Heart right ventricle (tissue), 16 donors: ENCODE data around the gene ANKRD22. TPM values are rescaled to one million over a fixed set of nuclear protein-coding genes. Genes with fewer than 3 reads are reported as not detected.

ENCODE experiments used
- ATAC-seq, 8 donors: fragments of 200-7000 bp; cut with Tn5 transposase; one replicate each; pipeline ENCODE4 v1.9.1; 2020; ENCODE audit warnings: mild to moderate bottlenecking in 8 of 8, moderate library complexity in 8 of 8, moderate number of reproducible peaks in 1 of 8
- DNase-seq, 2 donors: peaks; one replicate each; pipeline ENCODE4 v3.0.0-alpha.2; 2020
- H3K27ac ChIP-seq, 10 donors: fragments of 200-600 bp; sonication (generic) in 2 of 10; one replicate each; pipeline versions ENCODE4 v1.5.0 to v1.8.0; 2020 to 2022; ENCODE audit warnings: mild to moderate bottlenecking in 3 of 10
- H3K27me3 ChIP-seq, 7 donors: fragments of 200-600 bp; one replicate each; pipeline ENCODE4 v1.8.0; 2021 to 2022; ENCODE audit warnings: mild to moderate bottlenecking in 2 of 7
- H3K36me3 ChIP-seq, 9 donors: fragments of 200-600 bp; sonication (generic) in 1 of 9; one replicate each; pipeline versions ENCODE4 v1.5.0 to v1.8.0; 2020 to 2022; ENCODE audit warnings: mild to moderate bottlenecking in 2 of 9
- H3K4me1 ChIP-seq, 9 donors: fragments of 200-600 bp; sonication (generic) in 1 of 9; one replicate each; pipeline versions ENCODE4 v1.5.0 to v1.8.0; 2020 to 2022; ENCODE audit warnings: mild to moderate bottlenecking in 4 of 9
- H3K4me3 ChIP-seq, 10 donors: fragments of 200-600 bp; sonication (generic) in 2 of 10; one replicate each; pipeline versions ENCODE4 v1.5.0 to v1.8.0; 2020 to 2022; ENCODE audit warnings: mild to moderate bottlenecking in 7 of 10, moderate library complexity in 2 of 10
- H3K9me3 ChIP-seq, 11 donors: fragments of 200-600 bp in 10 of 11; sonication (generic) in 2 of 11; one replicate each; pipeline versions ENCODE4 v1.5.0 to v1.8.0; 2013 to 2022; ENCODE audit warnings: mild to moderate bottlenecking in 2 of 11, control low read depth in 1 of 11, moderate library complexity in 1 of 11
- WGBS, 2 donors: extraction: QIAGEN DNeasy Blood & Tissue Kit; methylation state at CpG; one replicate each; pipeline ENCODE4 v1.1.7; 2013; ENCODE audit warnings: inconsistent platforms in 1 of 2; 5-methylcytosine and 5-hydroxymethylcytosine counted together
- intact Hi-C, 10 donors: fragments of 100-400 bp; cut with DNase I; formaldehyde crosslinking; loops; one replicate each; pipeline versions ENCODE4 v1.11.1 to v1.14.2; 2022
- polyA plus RNA-seq, 2 donors: library from polyadenylated mRNA; stranded (reverse); fragments of 200-250 nt; gene quantifications; one replicate each; pipeline ENCODE4 v1.2.3, GENCODE V29; 2013
- total RNA-seq, 10 donors: library from RNA; stranded (reverse); fragmentation: NEBNext Ultra II Directional in 3 of 10; extraction: Animal tissue kit (Norgen Biotek cat#: 25700) in 3 of 10; gene quantifications; one replicate each; pipeline versions ENCODE4 v1.2.1 to v1.2.4, GENCODE V29; 2021 to 2023
- TF ChIP-seq, protein P1 (sequence below), 9 donors: fragments of 200-600 bp; sonication (generic) in 2 of 9; IDR thresholded peaks; one replicate each; pipeline versions ENCODE4 v1.5.0 to v1.8.0; 2021 to 2022; ENCODE audit warnings: antibody characterized with exemption in 9 of 9, mild to moderate bottlenecking in 5 of 9, moderate library complexity in 1 of 9
- donor health status: Arrhythmogenic right ventricular cardiomyopathy.
- donor health status: ischemic (EF 13 %, LVEDD 7.1; RV severe dilation, severe dysfunction).
- donor health status: healthy with polysubstance abuse.
- donor health status: DM: no; HTN: yes; CAD: no.
- donor health status: DM: no; HTN: no; CAD: no.
- donor health status: ischemic (EF 25% LVEDD 6.9; RV normal size, moderate dysfunction).
- donor health status: ischemic (EF 25% LVEDD 5.7; RV mildly dilated, moderate dysfunction).
- donor health status: healthy.
- donor health status: DM: yes; HTN: yes; CAD: no.
- donor health status: Ischemic cardiomyopathy.
- donor health status: ischemic (EF 35%, LVEDD 5.7; RV mildly dilated, moderate dysfunction).
- donor health status: nonischemic (EF 11% LVEDD 7.7; RV severe dilation, severe dysfunction).
- donor health status: DM: yes; HTN: yes; CAD: no.
- donor health status: PGD.
- donor health status: ischemic (EF 29% LVEDD 5.4; RV normal size, mild dysfunction).
- donor health status: nonischemic (EF 23%, LVEDD 6.1; RV moderate dilation, normal function).

ANKRD22 gene
- total and polyA plus RNA-seq, 12 donors = 0.12 to 4.9 (median 0.15) TPM; not detected in 8

DNA sequence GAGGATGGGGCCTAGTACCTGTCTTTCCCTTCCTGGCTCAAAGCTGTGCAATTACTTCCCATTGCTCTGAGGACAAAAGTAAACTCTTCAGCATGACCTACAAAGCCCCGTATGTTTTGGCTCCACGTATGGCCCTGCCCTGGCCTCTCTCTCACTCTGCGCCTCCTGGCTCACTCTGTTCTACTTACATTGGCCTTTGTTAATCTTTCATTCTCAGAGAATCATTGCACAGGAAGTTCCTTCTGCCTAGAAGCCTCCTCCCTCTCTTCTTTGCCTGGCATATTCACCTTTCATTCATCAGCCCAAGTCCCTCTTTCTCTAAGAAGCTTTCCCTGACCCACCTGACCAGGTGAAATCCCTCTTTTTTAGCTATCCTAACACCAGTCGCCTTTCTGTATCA is 25.3 kb downstream of the ANKRD22 start:
- no peak for DNase-seq
- peaks cover 0 to 8% (median 0%) of the 10 kb centered on the region in 9 donors for H3K4me1 ChIP-seq
- peaks cover 0 to 10% (median 0%) of the 10 kb centered on the region in 7 donors for H3K27me3 ChIP-seq
- WGBS, 2 donors = 77 to 81% methylated on average over 4 of the region's 4 CpGs
- no peaks in the 10 kb centered on the region for H3K36me3 ChIP-seq
- ATAC-seq = no peak
- H3K4me3 ChIP-seq = no peak overlapping the region
- TF ChIP-seq, protein P1, sequence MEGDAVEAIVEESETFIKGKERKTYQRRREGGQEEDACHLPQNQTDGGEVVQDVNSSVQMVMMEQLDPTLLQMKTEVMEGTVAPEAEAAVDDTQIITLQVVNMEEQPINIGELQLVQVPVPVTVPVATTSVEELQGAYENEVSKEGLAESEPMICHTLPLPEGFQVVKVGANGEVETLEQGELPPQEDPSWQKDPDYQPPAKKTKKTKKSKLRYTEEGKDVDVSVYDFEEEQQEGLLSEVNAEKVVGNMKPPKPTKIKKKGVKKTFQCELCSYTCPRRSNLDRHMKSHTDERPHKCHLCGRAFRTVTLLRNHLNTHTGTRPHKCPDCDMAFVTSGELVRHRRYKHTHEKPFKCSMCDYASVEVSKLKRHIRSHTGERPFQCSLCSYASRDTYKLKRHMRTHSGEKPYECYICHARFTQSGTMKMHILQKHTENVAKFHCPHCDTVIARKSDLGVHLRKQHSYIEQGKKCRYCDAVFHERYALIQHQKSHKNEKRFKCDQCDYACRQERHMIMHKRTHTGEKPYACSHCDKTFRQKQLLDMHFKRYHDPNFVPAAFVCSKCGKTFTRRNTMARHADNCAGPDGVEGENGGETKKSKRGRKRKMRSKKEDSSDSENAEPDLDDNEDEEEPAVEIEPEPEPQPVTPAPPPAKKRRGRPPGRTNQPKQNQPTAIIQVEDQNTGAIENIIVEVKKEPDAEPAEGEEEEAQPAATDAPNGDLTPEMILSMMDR (IDR thresholded peaks at IDR 0.05) = no peak
- H3K27ac ChIP-seq = peak overlapping the region in 1 of 10 donors; percentile 56
- H3K9me3 ChIP-seq = no peaks in the 10 kb centered on the region
- intact Hi-C loops = no loop called here

DNA sequence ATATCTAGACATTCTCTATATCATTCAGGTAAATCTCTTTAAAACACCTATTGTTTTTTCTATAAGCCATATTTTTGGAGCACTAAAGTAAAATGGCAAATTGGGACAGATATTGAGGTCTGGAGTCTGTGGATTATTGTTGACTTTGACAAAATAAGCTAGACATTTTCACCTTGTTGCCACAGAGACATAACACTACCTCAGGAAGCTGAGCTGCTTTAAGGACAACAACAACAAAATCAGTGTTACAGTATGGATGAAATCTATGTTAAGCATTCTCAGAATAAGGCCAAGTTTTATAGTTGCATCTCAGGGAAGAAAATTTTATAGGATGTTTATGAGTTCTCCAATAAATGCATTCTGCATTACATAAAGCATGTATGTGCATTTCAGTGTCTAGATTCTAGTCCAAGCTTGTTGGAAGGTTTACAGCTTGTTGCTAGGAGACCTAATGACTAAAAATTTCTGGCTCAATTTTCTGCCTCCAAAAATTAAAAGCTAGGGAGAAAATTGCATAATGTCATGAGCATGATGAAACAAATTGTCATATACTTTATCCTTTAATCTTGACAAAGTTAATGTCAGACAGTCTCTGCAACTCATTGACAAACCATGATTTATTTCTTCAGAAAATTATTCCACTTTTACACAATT is 30.8 kb downstream of the ANKRD22 start:
- TF ChIP-seq, protein P1 (IDR thresholded peaks at IDR 0.05) = no peak
- H3K9me3 ChIP-seq = no peaks in the 10 kb centered on the region
- DNase-seq = no peak

DNA sequence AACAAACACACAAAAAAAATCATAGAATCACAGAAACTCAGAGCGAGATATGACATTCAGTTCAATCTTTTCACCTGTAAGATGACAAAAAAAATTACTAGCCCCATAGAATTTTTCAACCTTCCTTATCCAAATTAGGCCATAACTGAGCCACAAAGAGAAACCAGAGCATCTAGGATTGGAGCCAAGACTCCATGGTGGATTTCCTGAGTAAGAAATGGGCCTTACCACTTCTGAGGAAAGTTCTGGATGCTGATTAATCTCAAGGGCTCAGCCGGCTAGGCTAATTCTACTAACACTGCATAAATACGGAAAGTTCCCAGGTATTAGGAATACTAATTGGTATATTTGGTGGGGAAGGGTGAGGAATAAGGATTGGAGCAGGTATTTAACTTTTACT is 32.4 kb downstream of the ANKRD22 start:
- Histone ChIP-seq H3K4me1 (peaks cover 0 to 3% (median 0%) of the 10 kb centered on the region in 9 donors), H3K27ac (no peak overlapping the region), H3K36me3 (no peaks in the 10 kb centered on the region), H3K27me3 (peaks cover 0 to 4% (median 0%) of the 10 kb centered on the region in 7 donors), H3K4me3 (no peak overlapping the region), H3K9me3 (no peaks in the 10 kb centered on the region)
- TF ChIP-seq, protein P1 (IDR thresholded peaks at IDR 0.05) = no peak
- DNase-seq (no peak), ATAC-seq (no peak)
- intact Hi-C loops = no loop called here
- WGBS, 2 donors = 78 to 81% methylated on average over 3 of the region's 3 CpGs

More for the DNA sequence above, 30.8 kb downstream of the ANKRD22 start:
- Histone ChIP-seq H3K4me1 (peaks cover 0 to 3% (median 0%) of the 10 kb centered on the region in 9 donors), H3K27me3 (peaks cover 0 to 4% (median 0%) of the 10 kb centered on the region in 7 donors), H3K27ac (no peak overlapping the region), H3K36me3 (no peaks in the 10 kb centered on the region), H3K4me3 (no peak overlapping the region)
- ATAC-seq = no peak
- intact Hi-C loops = no loop called here

- ATAC-seq = no peak
These were observed 38.4 kb downstream of the ANKRD22 start for GRCh38 chr10:88813200-88813599.

More at GRCh38 chr10:88813200-88813599, 38.4 kb downstream of the ANKRD22 start:
- WGBS, 2 donors = 81 to 84% methylated on average over 6 of the region's 6 CpGs
- H3K9me3 ChIP-seq = no peaks in the 10 kb centered on the region
- intact Hi-C loops = loop anchor here in 2 of 10 donors (5.0 kb wide), 2 partner anchors 126 to 246 kb away; no protein-coding TSS in a partner anchor
- H3K4me1 ChIP-seq = no peaks in the 10 kb centered on the region
- no peaks in the 10 kb centered on the region for H3K36me3 ChIP-seq
- H3K27ac ChIP-seq = no peak overlapping the region
- no peak overlapping the region for H3K4me3 ChIP-seq
- H3K27me3 ChIP-seq = peaks cover 0 to 23% (median 5%) of the 10 kb centered on the region in 7 donors
- TF ChIP-seq, protein P1 (IDR thresholded peaks at IDR 0.05) = no peak
- no peak for DNase-seq
